Measurements from ENCODE around the gene ZBTB7C.

ZBTB7C gene

DNA sequence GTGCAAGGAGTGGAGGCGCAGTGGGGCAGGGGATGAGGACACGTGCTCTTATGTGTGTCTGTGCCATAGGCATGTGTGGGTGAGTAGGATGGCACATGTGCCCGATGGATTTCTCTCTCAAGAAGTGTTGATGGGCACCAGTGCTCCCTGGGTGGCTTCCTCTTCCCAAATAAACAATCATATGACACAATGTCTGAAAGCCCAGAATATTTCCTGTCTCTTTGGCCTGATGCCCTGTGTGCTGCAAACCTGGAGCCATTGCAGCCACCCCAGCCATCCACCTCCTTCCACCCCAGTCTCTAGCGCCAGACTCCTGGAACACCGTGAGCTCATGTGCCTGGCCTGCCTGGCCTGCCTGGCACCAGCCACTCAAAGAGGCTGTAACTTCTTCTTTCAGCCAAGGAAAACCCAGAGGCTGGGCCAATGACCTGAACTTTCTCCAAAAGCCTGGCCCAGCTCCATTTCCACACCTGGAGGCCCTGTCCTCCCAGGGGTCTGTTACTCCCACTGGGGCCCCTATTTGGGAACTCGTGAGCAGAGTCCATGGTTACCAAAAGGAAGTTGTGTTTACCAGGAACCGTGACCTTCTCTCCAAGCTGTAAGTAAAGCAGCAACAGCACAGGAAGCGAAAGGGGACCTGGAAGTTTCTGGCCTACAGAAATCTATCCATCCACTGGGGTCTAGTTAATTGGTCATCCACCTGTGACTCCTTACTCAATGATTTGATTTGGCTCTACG is 9.5 kb upstream of the ZBTB7C start:
- Histone ChIP-seq H3K36me3 (ENCODE audit: control insufficient read depth in 1 of 2, insufficient read depth in 2 of 2, low read length in 2 of 2) (no peaks in the 10 kb centered on the region), H3K27me3 (ENCODE audit: control insufficient read depth in 1 of 2, insufficient read depth in 2 of 2, low read length in 2 of 2) (peaks cover 6 to 18% of the 10 kb centered on the region in 2 donors), H3K27ac (ENCODE audit: low read depth, low read length) (no peak overlapping the region), H3K4me1 (ENCODE audit: control insufficient read depth in 1 of 2, insufficient read depth in 2 of 2, low read length in 2 of 2) (no peaks in the 10 kb centered on the region), H3K9me3 (ENCODE audit: control insufficient read depth in 1 of 2, low read length in 2 of 2) (no peaks in the 10 kb centered on the region), H3K9ac (ENCODE audit: low read depth in 1 of 2, low read length in 2 of 2) (no peak overlapping the region), H3K4me3 (ENCODE audit: low read depth in 1 of 2, low read length in 2 of 2) (no peak overlapping the region)

DNA sequence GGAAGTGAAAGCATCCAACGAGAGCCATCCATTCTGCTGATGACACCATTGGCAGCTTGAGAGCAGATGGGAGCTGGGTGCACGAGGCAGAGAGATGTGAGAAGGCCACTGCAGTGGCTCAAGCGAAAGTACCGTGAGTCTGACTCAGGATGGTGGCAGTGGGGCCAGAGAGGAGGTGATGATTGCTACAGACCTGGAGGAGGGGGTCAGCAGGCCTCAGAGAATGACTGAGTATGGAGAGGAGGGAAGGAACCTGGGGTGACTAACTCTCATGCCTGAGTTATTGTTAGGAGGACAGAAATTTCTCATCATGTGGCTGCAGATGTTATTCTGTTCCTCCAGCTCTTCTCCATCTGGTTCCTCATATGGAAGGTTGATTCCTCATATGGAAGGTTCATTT is 8.8 kb upstream of the ZBTB7C start:
- Histone ChIP-seq H3K27ac (ENCODE audit: low read depth, low read length) (no peak overlapping the region), H3K27me3 (ENCODE audit: control insufficient read depth in 1 of 2, insufficient read depth in 2 of 2, low read length in 2 of 2) (peaks cover 6 to 14% of the 10 kb centered on the region in 2 donors), H3K4me1 (ENCODE audit: control insufficient read depth in 1 of 2, insufficient read depth in 2 of 2, low read length in 2 of 2) (no peaks in the 10 kb centered on the region), H3K36me3 (ENCODE audit: control insufficient read depth in 1 of 2, insufficient read depth in 2 of 2, low read length in 2 of 2) (no peaks in the 10 kb centered on the region), H3K9me3 (ENCODE audit: control insufficient read depth in 1 of 2, low read length in 2 of 2) (no peaks in the 10 kb centered on the region), H3K4me3 (ENCODE audit: low read depth in 1 of 2, low read length in 2 of 2) (no peak overlapping the region), H3K9ac (ENCODE audit: low read depth in 1 of 2, low read length in 2 of 2) (no peak overlapping the region)

DNA sequence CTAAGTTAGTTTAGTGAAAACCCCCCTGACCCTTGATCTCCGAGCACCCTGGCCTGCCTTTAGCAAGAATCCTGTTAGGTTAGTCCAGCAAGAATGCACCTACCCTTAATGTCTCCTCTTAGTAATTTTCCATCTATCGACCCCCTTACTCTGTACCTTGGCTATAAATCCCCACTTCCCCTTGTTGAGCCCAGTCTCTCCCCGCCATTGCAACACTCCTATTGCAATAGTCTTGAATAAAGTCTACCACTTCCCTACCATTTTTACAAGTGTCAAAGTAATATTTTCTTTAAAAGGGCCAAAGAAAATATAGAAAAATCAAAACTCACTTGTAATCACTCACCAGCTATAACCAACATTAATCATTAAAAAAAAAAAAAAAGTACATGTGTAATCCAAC is 4.2 kb upstream of the ZBTB7C start:
- no peak overlapping the region for H3K9ac ChIP-seq (ENCODE audit: low read depth in 1 of 2, low read length in 2 of 2)
- no peak overlapping the region for H3K4me3 ChIP-seq (ENCODE audit: low read depth in 1 of 2, low read length in 2 of 2)
- peaks cover 6 to 9% of the 10 kb centered on the region in 2 donors for H3K4me1 ChIP-seq (ENCODE audit: control insufficient read depth in 1 of 2, insufficient read depth in 2 of 2, low read length in 2 of 2)
- H3K27ac ChIP-seq (ENCODE audit: low read depth, low read length): no peak overlapping the region
- H3K36me3 ChIP-seq (ENCODE audit: control insufficient read depth in 1 of 2, insufficient read depth in 2 of 2, low read length in 2 of 2): no peaks in the 10 kb centered on the region
- no peaks in the 10 kb centered on the region for H3K9me3 ChIP-seq (ENCODE audit: control insufficient read depth in 1 of 2, low read length in 2 of 2)
- H3K27me3 ChIP-seq (ENCODE audit: control insufficient read depth in 1 of 2, insufficient read depth in 2 of 2, low read length in 2 of 2): peaks cover 25 to 31% of the 10 kb centered on the region in 2 donors

DNA sequence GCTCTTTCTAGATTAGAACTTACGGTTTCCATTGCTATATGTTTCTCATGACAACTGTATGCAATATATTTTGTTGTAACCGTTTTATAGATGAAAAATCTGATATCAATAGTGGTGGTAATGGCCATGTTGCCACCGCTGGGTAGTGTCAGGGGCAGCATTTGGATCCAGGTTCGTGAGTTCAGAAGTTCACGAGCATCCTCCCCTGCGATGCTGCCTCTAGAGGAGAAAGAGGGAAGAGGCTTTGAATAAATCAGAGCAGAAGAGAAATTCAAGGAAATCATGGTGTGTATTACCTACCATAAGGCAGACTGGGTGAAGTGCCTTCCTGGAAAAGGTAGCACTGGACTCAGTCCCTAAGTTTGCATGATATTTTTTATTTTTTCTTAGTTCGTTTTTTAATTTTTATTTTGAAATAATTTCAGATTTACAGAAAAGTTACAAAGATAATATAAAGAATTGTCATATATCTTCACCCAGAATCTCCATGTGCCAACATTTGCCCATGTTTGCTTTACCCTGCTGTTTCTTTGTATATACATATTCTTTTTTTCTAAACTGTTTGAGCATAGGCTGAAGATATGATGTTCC is 3.3 kb upstream of the ZBTB7C start:
- H3K9ac ChIP-seq (ENCODE audit: low read depth in 1 of 2, low read length in 2 of 2): no peak overlapping the region
- H3K4me3 ChIP-seq (ENCODE audit: low read depth in 1 of 2, low read length in 2 of 2): no peak overlapping the region
- no peaks in the 10 kb centered on the region for H3K9me3 ChIP-seq (ENCODE audit: control insufficient read depth in 1 of 2, low read length in 2 of 2)
- peaks cover 34 to 40% of the 10 kb centered on the region in 2 donors for H3K27me3 ChIP-seq (ENCODE audit: control insufficient read depth in 1 of 2, insufficient read depth in 2 of 2, low read length in 2 of 2)
- no peak overlapping the region for H3K27ac ChIP-seq (ENCODE audit: low read depth, low read length)
- H3K4me1 ChIP-seq (ENCODE audit: control insufficient read depth in 1 of 2, insufficient read depth in 2 of 2, low read length in 2 of 2): peaks cover 9 to 12% of the 10 kb centered on the region in 2 donors
- no peaks in the 10 kb centered on the region for H3K36me3 ChIP-seq (ENCODE audit: control insufficient read depth in 1 of 2, insufficient read depth in 2 of 2, low read length in 2 of 2)

DNA sequence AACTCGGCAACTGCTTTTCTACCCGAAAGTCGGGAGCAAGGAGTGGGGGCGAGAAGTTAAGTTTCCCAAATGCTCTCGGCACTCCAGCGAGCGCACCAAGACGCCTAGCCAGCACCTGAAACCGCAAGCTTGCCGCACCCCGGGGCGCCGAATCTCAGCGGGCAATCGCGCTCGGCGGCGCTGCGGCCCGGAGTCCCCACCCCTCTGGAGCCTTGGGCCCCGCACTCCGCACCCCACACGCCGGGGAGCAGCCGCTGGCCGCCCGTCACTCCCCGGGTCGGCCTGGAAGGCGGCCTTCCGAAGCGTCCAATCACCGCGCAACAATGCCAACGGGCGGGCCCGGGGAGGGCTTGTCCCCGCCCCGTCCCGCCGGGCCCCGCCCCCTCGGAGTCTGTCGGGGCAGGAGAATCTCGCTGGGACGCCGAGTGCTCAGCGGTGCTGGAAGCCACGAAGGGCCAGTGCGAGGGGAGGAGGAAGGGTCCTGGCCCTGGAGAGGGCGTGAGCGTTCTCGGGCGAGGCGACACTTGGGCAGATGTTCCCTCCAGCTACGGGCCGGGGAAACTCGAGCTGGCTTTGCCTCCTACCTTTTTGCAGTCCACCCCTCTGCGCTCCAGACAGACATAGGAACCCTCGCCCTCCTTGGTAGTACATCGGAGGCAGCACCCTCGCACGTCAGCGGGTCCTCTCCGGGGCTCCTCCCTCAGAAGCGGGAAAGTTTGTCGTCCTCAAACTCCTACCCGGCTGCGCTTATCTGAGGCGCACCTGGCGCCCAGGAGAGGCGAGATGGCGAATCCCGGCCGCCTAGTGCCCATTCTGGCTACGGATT is 1.1 kb upstream of the ZBTB7C start:
- H3K27me3 ChIP-seq (ENCODE audit: control insufficient read depth in 1 of 2, insufficient read depth in 2 of 2, low read length in 2 of 2): peaks cover 40 to 62% of the 10 kb centered on the region in 2 donors

DNA sequence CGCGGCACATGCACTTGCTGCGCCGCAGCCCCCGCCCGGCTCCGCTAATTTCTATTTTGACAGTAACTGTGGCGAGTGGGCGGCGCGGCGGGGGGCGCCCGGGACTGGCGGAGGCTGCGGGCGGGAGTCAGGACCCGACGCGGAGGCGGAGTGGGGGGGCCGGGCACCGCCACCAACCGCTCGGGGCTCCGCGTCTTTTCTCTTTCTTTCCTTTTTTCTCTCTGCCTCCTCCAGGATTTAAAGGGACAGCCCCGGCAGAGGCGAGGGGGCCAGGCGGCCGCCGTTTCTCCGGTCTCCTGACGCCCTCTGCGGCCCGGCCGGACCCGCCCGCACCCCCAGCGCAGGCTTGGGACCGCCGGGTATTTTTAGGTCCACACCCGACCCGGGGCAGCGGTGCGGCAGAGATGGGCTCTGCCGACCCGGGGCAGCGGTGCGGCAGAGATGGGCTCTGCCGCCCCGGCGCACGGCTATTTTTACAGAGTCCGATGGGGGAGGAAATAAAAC is 460 bp upstream of the ZBTB7C start:
- H3K9me3 ChIP-seq (ENCODE audit: control insufficient read depth in 1 of 2, low read length in 2 of 2): no peaks in the 10 kb centered on the region
- no peaks in the 10 kb centered on the region for H3K36me3 ChIP-seq (ENCODE audit: control insufficient read depth in 1 of 2, insufficient read depth in 2 of 2, low read length in 2 of 2)
- H3K4me3 ChIP-seq (ENCODE audit: low read depth in 1 of 2, low read length in 2 of 2): peak overlapping the region; percentile 65 to 77
- peaks cover 9 to 12% of the 10 kb centered on the region in 2 donors for H3K4me1 ChIP-seq (ENCODE audit: control insufficient read depth in 1 of 2, insufficient read depth in 2 of 2, low read length in 2 of 2)
- peaks cover 40 to 64% of the 10 kb centered on the region in 2 donors for H3K27me3 ChIP-seq (ENCODE audit: control insufficient read depth in 1 of 2, insufficient read depth in 2 of 2, low read length in 2 of 2)
- H3K27ac ChIP-seq (ENCODE audit: low read depth, low read length): no peak overlapping the region
- peak overlapping the region in 1 of 2 donors; percentile 32 for H3K9ac ChIP-seq (ENCODE audit: low read depth in 1 of 2, low read length in 2 of 2)

More for the DNA sequence above, 1.1 kb upstream of the ZBTB7C start:
- H3K4me1 ChIP-seq (ENCODE audit: control insufficient read depth in 1 of 2, insufficient read depth in 2 of 2, low read length in 2 of 2): peaks cover 9 to 12% of the 10 kb centered on the region in 2 donors
- no peaks in the 10 kb centered on the region for H3K9me3 ChIP-seq (ENCODE audit: control insufficient read depth in 1 of 2, low read length in 2 of 2)
- H3K36me3 ChIP-seq (ENCODE audit: control insufficient read depth in 1 of 2, insufficient read depth in 2 of 2, low read length in 2 of 2): no peaks in the 10 kb centered on the region
- H3K4me3 ChIP-seq (ENCODE audit: low read depth in 1 of 2, low read length in 2 of 2): peak overlapping the region; percentile 65 to 77
- H3K27ac ChIP-seq (ENCODE audit: low read depth, low read length): no peak overlapping the region
- peak overlapping the region in 1 of 2 donors; percentile 32 for H3K9ac ChIP-seq (ENCODE audit: low read depth in 1 of 2, low read length in 2 of 2)

DNA sequence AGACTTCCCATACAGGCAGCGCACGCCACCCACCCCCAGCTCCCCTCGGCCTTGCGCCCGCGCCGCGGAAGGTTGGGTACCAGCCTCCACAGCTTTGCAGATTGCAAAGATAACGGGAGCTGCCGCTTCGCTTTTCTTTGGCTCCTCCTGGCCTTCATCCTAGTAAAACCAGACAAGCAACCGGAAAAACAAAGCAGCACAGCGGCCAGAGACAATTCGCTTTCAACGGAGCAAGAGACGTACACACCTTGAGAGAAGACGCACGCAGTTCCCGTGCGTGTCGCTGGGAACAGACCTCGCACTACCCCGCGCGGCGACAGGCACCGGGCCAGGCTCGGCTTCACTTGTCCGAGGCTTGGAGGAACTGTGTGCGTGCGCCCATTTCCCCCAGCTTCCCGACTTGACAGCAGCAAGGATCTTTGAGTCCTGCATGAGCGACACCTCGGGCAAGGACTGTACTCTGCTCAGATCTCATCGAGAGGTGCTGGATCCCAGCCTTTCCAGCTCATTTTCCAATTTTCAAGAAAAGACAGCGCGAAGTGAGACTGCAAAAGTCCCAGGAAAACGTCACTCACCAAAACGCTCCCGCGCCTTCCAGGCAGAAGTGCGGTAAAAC is 964 bp downstream of the ZBTB7C start:
- Histone ChIP-seq H3K9ac (ENCODE audit: low read depth in 1 of 2, low read length in 2 of 2) (no peak overlapping the region), H3K4me1 (ENCODE audit: control insufficient read depth in 1 of 2, insufficient read depth in 2 of 2, low read length in 2 of 2) (peaks cover 9 to 12% of the 10 kb centered on the region in 2 donors), H3K36me3 (ENCODE audit: control insufficient read depth in 1 of 2, insufficient read depth in 2 of 2, low read length in 2 of 2) (no peaks in the 10 kb centered on the region), H3K4me3 (ENCODE audit: low read depth in 1 of 2, low read length in 2 of 2) (peak overlapping the region; percentile 32 to 50), H3K27me3 (ENCODE audit: control insufficient read depth in 1 of 2, insufficient read depth in 2 of 2, low read length in 2 of 2) (peaks cover 41 to 58% of the 10 kb centered on the region in 2 donors), H3K9me3 (ENCODE audit: control insufficient read depth in 1 of 2, low read length in 2 of 2) (no peaks in the 10 kb centered on the region), H3K27ac (ENCODE audit: low read depth, low read length) (no peak overlapping the region)

DNA sequence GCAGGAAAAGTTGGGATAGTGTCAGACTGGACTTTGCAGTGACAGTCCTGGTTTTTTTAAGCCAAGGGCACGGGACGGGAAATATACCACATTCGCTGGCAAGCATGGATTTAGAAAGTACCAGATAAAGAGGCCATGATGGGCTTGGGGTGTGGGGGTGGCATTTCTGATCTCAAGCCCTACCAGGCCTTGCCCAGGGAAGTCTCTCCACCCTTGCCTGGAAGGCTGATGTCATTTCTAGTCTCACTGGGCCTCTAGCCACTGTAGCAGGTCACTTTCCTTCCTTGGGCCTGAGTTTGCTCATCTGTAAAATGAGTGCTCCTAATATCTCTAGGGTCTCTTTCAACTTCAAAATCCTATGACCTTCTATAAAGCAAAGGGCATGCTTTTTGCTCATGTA is 1.8 kb downstream of the ZBTB7C start:
- Histone ChIP-seq H3K4me3 (ENCODE audit: low read depth in 1 of 2, low read length in 2 of 2) (no peak overlapping the region), H3K27me3 (ENCODE audit: control insufficient read depth in 1 of 2, insufficient read depth in 2 of 2, low read length in 2 of 2) (peaks cover 45 to 63% of the 10 kb centered on the region in 2 donors), H3K4me1 (ENCODE audit: control insufficient read depth in 1 of 2, insufficient read depth in 2 of 2, low read length in 2 of 2) (peaks cover 9 to 12% of the 10 kb centered on the region in 2 donors), H3K36me3 (ENCODE audit: control insufficient read depth in 1 of 2, insufficient read depth in 2 of 2, low read length in 2 of 2) (no peaks in the 10 kb centered on the region), H3K9me3 (ENCODE audit: control insufficient read depth in 1 of 2, low read length in 2 of 2) (no peaks in the 10 kb centered on the region), H3K27ac (ENCODE audit: low read depth, low read length) (no peak overlapping the region), H3K9ac (ENCODE audit: low read depth in 1 of 2, low read length in 2 of 2) (no peak overlapping the region)

DNA sequence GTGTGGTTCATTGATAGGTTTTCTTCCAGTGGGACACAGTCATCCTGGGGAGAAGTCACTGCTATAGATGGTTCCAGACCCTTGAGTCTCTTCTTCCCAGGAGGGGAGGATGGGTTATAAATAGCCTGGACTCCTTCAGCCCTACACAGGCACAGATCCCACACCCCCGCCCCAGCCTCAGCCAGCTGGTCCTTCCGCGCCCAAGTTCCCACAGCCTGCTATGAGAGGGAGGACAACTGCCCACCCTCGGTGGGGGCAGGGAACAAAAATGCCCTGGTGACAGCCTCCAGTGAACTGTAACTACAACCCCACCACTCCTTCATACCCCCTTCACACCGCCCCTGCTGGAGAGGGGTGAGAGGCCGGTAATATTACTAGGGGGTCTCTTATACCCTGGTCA is 3.2 kb downstream of the ZBTB7C start:
- no peak overlapping the region for H3K27ac ChIP-seq (ENCODE audit: low read depth, low read length)
- H3K9ac ChIP-seq (ENCODE audit: low read depth in 1 of 2, low read length in 2 of 2): no peak overlapping the region
- H3K9me3 ChIP-seq (ENCODE audit: control insufficient read depth in 1 of 2, low read length in 2 of 2): no peaks in the 10 kb centered on the region
- H3K4me1 ChIP-seq (ENCODE audit: control insufficient read depth in 1 of 2, insufficient read depth in 2 of 2, low read length in 2 of 2): peaks cover 9 to 12% of the 10 kb centered on the region in 2 donors
- no peaks in the 10 kb centered on the region for H3K36me3 ChIP-seq (ENCODE audit: control insufficient read depth in 1 of 2, insufficient read depth in 2 of 2, low read length in 2 of 2)
- peaks cover 34 to 49% of the 10 kb centered on the region in 2 donors for H3K27me3 ChIP-seq (ENCODE audit: control insufficient read depth in 1 of 2, insufficient read depth in 2 of 2, low read length in 2 of 2)
- no peak overlapping the region for H3K4me3 ChIP-seq (ENCODE audit: low read depth in 1 of 2, low read length in 2 of 2)

Data from duodenal mucosa (tissue), 2 donors.